ENCODE measurements around the gene GHRH.

GHRH gene

DNA sequence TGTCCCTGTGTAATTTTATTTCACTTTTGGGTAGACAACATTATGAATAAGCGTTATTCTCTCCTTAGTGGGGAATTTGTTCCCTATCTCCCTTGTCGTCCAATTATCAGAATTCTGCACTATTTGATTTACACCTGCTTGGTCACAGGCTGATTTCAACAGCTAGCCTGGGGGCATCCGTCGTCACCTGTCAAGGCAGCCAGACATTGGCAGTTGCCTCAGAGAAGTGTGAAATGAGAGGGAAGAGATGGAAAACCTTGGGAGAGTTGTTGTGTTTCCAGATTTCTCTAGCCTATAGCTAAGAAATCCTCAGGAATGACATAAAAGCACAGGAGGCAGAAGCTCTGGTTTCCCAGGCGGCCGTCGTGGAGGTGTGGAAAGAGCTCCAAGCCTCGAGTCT lies 891 bp upstream of the GHRH start:
- DNase-seq (ENCODE audit: low spot score): no peak

DNA sequence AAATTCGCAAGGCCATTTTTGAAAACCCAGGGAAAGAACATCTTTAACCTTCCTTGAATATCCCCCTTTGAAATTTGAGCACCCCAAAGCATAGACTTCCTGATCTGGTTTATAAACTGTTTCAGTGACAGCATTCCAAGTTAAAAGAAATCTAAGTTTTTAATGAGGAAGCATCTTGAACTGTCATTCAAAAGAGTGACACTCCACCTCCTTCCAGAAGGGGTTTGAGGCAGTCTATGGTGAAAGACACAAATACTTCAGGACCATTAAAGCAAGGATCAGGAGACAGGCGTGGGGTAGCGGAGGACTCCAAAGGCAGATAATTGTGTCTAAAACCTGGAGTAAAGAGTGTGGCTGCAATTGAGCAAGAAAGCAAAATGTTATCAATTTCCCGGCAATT lies 691 bp downstream of the GHRH start:
- DNase-seq (ENCODE audit: low spot score): no peak

DNA sequence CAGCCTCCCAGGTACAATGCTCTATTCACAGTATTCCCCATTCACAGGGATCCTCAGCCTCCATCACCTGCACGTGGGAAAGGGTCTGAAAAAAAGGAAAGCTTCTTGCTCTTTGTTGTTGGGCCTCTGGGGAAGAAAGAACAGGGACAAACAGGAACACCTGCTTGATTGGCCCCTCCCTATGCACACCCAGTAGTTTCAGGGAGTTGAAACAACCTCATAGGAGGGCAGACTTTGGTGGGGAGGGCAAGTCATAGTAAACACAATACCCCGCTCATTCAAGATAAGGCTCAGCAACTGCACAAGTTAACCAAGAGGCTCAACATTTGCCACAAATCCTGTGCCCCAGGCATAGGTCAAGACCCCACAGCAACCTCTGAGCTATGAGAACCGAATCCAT lies 1.7 kb downstream of the GHRH start:
- DNase-seq (ENCODE audit: low spot score): no peak

DNA sequence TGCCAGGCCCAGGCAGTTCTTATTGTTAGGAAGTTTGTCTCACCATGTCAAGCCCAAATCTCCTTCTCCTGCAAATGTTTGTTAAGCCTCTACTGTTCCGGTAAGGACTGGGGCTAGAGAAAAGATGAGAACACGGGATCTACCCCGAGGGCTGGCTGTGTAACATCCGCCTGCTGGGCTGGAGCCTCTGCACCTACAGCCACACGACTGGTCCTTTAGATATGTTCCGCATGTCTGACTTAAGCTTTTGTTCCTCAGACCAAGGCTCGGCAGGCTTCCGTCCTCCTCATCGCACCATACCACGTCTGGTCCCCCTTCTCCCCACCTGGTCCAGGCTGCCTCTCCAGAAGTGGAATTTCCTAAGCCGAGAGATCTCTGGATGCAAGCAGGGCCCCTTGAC lies 2.6 kb downstream of the GHRH start:
- no peak for DNase-seq (ENCODE audit: low spot score)

DNA sequence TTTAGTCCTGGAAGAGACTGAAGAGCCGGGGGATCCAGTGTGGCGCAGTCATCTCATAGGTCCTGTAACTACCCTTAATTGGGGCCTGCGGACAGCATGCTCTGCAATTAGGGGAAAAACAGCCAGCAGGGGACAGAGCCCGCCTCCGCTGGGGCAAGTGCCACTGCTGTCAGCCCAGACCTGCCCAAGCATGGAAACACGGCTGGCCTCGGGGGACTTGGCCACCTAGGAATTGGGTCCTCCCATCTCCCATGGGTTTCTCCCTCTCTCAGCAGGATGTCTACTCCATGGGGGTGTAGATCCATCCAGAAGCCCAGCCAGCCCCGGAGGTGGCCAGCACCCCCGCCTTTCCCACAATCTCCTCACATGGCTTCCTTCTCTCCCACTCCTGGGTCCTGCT lies 3.6 kb downstream of the GHRH start:
- DNase-seq (ENCODE audit: low spot score): no peak

DNA sequence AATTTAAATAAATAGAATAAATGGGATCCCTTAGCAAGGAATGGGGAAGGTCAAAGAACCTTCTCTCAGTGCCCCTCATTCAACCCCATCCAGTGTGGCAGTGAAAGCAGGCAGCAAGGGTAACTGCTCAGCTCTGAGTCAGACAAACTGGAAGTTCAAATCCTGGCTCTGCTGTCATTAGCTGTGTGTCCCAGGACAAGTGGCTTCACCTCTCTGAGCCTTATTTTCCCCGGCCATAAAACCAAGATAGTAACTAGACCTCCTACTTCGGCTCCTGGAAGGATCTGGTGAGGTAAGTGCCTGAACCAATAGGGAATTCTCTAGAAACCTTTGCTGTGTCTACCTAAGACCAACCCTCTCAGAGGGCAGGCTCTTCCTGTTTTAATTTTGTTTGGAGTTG lies 4.1 kb downstream of the GHRH start:
- no peak for DNase-seq (ENCODE audit: low spot score)

DNA sequence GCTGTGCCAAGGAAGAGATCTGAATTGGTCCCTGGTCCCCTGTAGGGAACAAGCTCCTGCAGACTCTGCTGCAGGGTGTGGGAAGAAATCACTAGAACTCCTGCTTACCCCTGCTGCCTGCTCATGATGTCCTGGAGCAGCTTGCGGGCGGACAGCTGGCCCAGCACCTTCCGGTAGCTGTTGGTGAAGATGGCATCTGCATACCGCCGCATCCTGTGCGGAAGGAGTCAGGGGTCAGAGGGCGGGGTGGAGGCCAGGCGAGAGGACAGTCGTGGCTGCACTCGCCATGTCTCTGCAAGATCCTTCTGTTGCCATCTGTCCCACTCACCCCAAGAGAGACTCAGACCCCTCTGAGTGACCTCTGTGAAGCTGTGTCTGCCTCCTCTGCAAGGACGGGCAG lies 5.3 kb downstream of the GHRH start:
- DNase-seq (ENCODE audit: low spot score): no peak

DNA sequence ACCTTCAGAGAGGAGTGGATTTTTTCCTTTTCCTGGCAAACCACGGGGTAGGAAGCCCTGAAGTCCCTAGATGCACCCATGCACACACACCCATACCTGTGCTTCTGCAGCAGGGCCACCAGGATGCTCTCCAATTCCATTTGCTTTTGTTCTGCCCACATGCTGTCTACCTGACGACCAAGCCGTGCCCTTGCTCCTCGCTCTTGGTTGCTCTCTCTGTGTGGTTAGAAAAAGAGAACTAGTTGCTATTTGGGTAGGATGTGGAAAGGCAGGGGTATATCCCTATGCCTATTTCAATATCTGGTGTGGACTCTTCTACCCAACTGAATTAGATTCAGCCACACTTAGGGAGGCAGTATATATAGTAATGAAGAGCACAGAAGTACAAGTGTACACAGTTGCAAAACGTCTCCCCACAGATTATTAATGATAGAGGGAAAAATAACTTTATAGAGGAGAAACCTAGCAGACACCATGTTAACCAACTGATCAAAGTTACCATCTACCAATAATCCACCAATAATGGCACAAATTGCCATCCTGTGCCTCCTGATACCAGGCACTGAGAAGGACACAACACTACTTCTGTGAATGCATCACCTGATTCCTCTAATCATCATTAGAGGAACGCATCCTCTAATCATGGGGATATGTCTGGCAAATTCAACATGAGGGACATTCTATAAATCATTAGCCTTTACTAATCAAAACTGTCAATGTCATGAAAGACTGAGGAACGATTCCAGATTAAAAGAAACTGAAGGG lies 7.3 kb downstream of the GHRH start:
- DNase-seq (ENCODE audit: low spot score): no peak

DNA sequence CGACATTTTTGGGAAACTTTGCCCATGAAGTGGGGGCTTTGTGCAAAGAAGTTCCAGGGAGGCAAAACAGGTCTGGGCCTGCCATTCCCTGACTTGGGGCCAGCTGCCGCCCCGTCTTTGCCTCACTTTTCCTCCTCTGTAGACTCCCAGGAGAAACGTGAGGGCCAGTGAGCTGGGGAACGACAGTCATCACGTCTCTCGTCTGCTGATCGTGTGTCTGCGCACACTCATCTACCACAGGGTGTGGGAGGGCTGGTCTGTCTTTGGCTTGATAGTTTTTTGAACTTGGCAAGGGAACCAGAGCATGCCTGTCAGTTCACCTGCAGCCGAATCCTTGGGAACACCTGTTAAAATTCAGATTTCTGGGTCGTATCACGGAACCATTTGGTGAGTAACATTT lies 8.5 kb downstream of the GHRH start:
- no peak for DNase-seq (ENCODE audit: low spot score)

DNA sequence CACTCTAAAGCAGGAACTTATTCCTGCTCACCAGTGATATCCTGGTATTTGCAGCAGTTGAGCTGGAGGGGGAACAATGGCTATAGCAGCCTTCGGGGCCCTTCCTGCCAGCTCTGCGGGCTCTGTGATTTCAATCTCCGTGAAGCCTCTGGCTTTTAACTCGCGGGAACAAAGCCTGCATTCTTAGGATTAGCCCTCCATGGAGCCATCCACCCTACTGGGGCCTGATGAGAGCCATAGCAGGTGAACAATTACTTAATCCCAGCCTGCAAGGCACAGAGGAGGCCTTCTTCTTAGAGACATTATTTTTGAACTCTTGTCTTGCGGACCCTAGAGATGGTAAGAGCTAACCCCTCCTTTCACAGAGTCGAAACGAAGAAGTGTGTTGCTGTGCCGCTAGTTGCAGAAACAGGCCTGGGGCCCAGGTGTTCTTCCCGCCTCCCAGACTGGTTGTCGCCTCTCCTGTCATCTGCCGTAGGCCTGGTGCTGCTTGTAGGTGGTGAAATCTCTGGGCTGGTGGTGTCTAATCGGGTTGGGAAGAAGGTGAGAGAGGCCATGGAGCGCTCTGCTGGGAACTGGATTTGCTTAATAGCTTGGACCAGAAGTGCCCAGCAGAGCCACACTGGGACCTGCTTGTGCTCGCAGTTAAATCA lies 9.7 kb downstream of the GHRH start:
- DNase-seq (ENCODE audit: low spot score): no peak

DNA sequence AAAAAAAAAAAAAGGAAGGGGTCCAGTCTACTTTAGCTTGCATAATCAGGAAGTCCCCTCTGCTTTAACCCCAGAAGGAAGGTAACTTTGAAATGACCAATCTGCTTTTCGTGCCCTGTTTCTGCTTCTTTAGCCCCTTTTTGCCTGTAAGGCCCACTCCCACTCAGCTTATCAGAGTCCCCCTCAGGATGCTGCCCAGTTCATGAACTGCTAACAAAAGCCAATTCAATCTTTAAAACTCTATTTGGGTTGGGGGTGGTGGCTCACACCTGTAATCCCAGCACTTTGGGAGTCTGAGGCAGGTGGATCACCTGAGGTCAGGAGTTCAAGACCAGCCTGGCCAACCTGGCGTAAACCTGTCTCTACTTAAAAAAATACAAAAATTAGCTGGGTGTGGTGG lies 12.3 kb downstream of the GHRH start:
- DNase-seq (ENCODE audit: low spot score): no peak

DNA sequence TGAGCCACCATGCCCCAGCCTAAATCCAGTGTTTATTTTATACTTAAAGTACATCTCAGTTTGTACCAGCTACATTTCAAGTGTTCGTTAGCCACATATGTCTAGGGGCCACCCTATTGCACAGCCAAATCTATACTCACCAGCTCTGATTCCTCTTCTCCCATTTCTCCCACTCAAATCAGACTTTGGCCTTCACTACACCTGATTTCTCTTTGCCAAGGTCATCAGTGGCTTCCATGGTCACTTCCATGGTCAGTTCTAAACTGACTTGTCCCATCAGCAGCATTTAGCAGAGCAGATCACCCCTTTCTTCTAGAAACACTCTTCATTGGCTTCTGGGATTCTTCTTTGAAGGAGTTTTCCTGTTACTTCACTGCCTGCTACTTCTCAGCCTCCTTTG lies 14.1 kb downstream of the GHRH start:
- no peak for DNase-seq (ENCODE audit: low spot score)

DNA sequence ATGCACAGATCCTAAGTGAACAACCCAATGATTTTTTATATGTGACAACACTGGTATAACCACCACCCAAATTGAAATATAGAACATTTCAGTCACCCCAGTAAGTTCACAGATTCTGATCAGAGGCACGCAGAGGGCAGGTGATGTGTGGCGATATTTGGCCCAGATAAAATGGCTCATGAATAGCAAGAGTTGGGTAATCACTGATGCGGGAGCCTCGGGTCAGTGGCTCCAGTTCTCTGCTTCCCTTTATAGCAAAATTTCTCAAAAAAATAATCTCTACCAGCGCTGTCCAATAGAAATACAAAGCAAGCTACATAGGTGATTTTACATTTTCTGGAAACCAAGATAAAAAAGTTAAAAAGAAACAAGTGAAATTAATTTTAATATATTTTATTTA lies 14.9 kb downstream of the GHRH start:
- no peak for DNase-seq (ENCODE audit: low spot score)

DNA sequence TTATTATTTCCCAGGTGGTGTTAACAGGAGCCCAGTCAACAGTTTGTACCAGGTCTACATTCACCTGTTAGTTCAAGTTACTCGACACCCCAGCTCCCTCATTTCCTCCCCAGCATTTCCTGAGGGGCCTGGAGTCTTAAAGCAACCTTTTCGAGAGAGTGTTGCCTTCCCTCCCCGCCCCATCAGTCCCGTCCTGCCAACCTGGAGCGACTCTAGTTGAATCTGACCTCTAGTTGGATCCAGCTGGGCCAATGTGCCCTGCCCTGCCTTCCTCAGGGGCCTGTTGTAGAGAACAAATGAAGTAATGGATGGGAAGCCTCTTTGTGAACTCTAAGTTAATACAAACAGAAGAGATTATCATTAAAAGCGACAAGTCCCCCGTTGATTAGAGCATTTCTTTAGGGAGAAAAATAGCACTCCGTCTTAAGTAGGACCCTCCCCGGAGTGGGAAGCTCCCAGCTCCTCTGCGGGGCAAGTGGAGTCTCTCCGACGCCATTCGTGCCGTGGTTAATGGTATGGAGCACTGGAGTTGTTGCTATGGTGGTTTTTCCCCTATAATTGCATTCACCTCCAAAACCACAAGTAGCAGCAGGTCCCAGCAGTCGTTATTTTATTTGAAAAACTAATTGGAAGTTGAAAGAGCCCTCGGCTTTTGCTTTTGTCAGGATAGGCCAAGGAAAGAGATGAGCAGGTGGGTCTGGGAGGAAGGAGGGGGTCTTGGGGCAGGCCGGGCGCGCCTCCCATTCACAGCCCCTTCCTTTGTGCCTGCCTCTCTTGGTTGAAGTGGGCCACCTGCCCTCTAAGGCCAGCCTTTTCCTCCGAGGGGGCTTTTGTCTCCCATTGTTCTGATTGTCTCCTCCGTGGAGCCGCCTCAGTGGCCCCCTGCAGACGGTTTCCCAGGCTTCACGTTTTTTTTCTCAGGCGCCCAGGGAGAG lies 16.1 kb downstream of the GHRH start:
- DNase-seq (ENCODE audit: low spot score): no peak

DNA sequence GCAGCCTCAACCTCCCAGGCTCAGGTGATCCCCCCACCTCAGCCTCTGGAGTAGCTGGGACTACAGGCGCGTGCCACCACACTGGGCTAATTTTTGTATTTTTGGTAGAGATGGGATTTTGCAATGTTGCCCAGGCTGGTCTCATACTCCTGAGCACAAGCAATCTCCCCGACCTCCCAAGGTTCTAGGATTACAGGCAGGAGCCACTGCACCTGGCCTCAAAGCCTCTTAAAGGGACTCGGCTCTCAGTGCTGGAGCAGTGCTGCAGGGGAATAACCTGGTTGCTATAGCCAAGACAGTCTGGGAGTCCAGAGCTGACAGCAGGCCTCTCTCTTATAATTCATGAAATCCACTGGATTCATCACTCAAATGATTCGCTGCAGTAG lies 17.0 kb downstream of the GHRH start:
- no peak for DNase-seq (ENCODE audit: low spot score)

DNA sequence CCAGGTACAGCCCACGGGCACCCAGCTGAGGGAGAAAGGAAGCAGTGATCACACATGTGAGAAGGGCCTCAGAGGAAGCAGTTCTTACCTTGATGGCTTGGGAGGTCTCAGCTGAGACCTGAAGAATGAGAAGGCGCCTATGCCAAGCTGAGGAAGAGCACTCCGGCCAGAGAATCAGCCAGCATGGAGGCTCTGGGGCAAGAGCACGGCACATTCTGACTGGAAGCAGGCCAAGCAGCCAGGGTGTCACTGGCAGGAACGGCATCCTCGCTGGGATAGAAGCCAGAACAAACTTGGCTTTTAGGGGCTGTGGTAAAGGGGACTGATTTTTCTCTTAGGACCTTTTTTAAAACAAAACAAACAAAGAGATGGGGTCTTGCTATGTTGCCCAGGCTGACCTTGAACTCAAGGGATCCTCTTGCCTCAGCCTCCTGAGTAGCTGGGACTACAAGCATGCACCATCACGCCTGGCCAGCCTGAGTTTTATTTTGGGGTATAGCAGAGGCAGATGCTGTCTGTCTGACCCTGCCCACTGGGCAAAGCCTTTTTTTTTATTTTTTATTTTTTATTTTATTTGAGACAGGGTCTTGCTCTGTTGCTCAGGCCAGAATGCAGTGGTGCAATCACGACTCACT lies 17.6 kb downstream of the GHRH start:
- peak; percentile 78 for DNase-seq (ENCODE audit: low spot score)

DNA sequence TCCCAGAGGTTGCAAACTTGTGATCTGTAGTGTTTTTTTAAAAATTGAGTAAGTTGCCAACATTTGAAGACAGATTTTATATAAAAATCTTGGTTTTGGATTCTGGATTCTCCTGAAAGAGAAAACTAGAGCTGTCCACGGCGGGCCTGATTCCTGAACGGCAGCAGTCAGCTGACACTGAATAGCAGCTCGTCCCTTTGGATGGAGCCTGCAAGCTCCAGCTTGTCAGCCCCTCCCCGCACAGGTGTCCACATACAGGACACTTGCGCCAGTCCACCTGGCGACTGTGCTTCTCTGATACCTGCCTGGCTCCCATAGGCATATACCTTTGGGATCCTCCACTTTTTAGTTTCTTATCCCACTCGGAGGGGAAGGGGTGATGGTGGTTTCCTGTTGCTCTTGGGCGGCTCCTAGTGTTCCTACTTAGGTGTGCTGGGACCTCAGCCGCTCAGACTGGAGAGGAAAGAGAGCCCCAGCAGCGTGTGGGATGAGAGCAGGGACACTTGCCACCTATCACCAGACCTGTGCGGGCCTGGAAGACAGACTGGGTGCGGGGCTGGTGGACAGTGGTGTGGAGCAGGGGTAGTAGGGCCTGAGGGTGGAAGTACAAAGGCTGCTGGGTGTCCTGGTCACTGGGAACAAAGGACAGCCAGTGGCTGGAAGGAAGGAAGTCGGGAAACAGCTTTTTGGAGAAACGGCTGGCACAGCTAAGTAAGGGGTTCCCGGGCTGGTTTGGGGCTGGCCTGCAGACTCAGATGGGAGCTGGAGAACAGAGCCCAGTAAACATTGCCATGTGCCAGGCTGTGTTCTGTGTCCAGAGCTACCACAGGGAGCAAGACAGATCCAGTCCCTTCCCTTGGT lies 18.3 kb downstream of the GHRH start:
- DNase-seq (ENCODE audit: low spot score): peak; percentile 11

DNA sequence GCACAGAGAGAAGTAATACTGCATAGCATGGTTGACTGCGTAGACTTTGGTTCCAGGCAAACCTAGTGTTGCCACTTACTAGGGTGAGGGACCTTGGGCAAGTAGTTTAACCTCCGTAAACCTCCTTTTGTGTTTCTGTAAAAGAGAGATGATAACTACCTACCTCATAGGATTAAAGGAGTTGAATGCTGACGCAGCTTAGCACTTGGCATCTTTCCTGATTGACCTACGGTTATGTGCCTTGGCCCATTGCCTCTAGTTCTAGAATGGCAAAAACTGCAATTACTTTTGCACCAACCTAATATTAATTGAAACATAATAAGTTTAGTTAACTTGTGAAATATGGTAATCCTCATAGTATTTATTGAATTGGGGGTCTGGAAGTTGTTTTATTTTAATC lies 19.1 kb downstream of the GHRH start:
- no peak for DNase-seq (ENCODE audit: low spot score)

DNA sequence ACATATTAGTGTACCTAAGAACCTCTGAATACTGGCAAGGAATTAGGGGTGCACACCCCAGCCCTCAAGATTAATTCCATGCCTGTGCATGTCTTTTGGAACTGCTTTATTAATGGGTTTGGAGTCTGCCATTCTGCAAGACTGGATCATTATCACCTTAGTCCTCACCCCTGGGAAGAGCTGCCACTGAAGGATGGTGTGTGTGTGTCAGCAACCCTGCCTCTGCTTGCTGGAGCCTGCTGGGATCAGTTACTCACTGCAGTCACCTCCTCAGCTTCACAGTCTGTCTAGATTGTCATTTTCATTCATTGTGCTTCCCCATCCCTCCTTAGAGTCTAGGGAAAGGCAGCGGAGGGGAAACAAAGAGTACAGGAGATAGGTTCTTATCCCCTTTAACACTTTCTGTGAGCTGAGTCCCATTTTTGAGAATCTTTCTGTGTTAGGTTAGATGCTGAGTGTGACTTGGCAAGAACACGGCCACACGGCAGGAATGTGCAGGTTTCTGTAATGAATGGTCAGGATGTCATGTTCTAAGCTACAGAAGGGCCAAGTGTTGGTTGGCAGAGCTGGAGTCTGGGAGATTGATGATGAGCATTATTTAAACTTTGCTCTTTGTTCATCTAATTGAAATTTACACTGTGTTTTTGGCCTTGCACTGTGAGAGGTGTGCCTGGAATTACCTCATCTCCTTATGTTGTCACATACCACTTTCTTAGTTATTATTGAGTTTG lies 21.1 kb downstream of the GHRH start:
- peak; percentile 79 for DNase-seq (ENCODE audit: low spot score)

DNA sequence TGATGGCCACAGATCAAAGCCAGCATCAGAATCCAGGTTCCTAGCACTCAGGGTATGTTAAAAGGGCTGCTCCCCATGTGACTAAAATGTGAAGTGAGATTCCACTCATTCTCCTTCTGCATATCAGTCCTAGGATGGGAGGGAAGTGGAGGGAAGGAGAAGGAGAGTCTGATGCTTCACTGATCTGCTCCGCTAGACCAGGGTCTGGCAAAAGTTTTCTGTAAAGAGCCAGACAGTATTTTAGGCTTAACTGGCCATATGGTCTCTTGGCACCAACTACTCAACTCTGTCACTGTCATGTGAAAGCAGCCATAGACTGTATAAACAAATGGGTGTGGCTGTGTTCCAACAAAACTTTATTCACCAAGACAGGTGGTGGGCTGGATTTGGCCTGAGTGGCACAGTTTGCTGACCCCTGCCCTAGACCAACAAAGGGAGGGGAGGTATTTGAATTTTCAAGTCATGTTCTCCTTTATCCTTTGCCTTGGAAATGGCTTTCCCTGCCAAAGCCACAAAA lies 22.6 kb downstream of the GHRH start:
- DNase-seq (ENCODE audit: low spot score): peak; percentile 90

DNA sequence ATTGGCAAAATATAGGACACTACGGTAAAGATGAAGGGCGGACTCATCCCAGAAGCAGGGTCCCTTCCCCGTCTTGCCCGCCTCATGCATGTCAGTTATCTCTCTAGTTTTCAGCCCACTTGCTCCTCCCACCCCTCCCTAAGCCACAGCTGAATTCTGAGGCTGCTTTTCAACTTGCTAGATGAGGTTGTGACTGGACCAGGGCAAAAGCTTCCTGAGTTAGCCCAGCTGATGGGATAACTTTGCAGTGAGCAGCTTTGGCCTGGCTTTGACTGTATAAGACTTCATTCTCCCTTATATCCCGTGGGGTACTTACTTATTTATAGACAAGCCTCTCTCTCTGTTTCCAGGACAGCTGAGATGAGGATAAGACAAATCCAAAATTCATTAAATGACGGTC lies 23.2 kb downstream of the GHRH start:
- no peak for DNase-seq (ENCODE audit: low spot score)

Measured in cerebellar cortex (tissue), 1 donor.